HEK293 (cell line): ENCODE measurements around the gene LRRTM4.

Experiments used
- CTCF ChIA-PET: fragments of 350-600 bp; formaldehyde crosslinking; extraction: SDS; loops from one replicate; lab custom pipeline; 2021; ENCODE audit warnings: antibody characterized with exemption; lab: Yijun Ruan, JAX
- POLR2A ChIA-PET: fragments of 300-600 bp; formaldehyde crosslinking; extraction: SDS; loops from one replicate; lab custom pipeline; 2020; ENCODE audit warnings: antibody characterized with exemption, inconsistent platforms; lab: Yijun Ruan, JAX
- H3K27ac ChIP-seq: fragments of 200-500 bp; sonication (Bioruptor generic); 2 replicates; pipeline ENCODE4 v1.5.1; 2014; ENCODE audit warnings: low read depth, low read length, control low read depth, inconsistent platforms; ENCODE audit errors: extremely low read depth
- H3K36me3 ChIP-seq, 2 experiments: fragments of 200-500 bp in 1 of 2; sonication (Bioruptor generic) in 1 of 2; 1 replicate in 1 of 2; 2 replicates in 1 of 2; pipeline ENCODE4 v1.5.1; 2014 to 2017; ENCODE audit warnings: inconsistent platforms in 2 of 2, low read length in 2 of 2; ENCODE audit not compliant: control insufficient read depth in 2 of 2, insufficient read depth in 1 of 2
- H3K4me1 ChIP-seq: fragments of 200-500 bp; sonication (Bioruptor generic); 2 replicates; pipeline ENCODE4 v1.5.1; 2014; ENCODE audit warnings: mild to moderate bottlenecking, low read length, inconsistent platforms; ENCODE audit not compliant: control insufficient read depth, insufficient read depth
- H3K4me3 ChIP-seq: 2 replicates; pipeline ENCODE4 v1.5.1; 2011; ENCODE audit warnings: low read depth, mild to moderate bottlenecking, control low read depth, low read length, moderate library complexity
- H3K9me3 ChIP-seq: fragments of 200-500 bp; sonication (Bioruptor generic); 2 replicates; pipeline ENCODE4 v1.5.1; 2014; ENCODE audit warnings: low read depth, low read length, inconsistent platforms; ENCODE audit not compliant: control insufficient read depth, insufficient read depth
- GLIS1 ChIP-seq: fragments of 450-650 bp; formaldehyde crosslinking; IDR thresholded peaks from 2 replicates; pipeline ENCODE4 v1.5.1; 2016; ENCODE audit warnings: missing biosample characterization, missing genetic modification characterization
- GLIS2 ChIP-seq: fragments of 450-650 bp; formaldehyde crosslinking; IDR thresholded peaks from 2 replicates; pipeline ENCODE4 v1.5.1; 2016; ENCODE audit warnings: missing biosample characterization, missing genetic modification characterization
- SCRT1 ChIP-seq: fragments of 450-650 bp; formaldehyde crosslinking; IDR thresholded peaks from 2 replicates; pipeline ENCODE4 v1.5.1; 2016; ENCODE audit warnings: missing biosample characterization, missing genetic modification characterization, borderline replicate concordance
- SP3 ChIP-seq: fragments of 450-650 bp; formaldehyde crosslinking; IDR thresholded peaks from 2 replicates; pipeline ENCODE4 v1.5.1; 2016; ENCODE audit warnings: missing biosample characterization, missing genetic modification characterization
- WT1 ChIP-seq: fragments of 450-650 bp; formaldehyde crosslinking; IDR thresholded peaks from 2 replicates; pipeline ENCODE4 v1.5.1; 2016; ENCODE audit warnings: missing biosample characterization, missing genetic modification characterization
- ZNF169 ChIP-seq: fragments of 450-650 bp; formaldehyde crosslinking; IDR thresholded peaks from 2 replicates; pipeline ENCODE4 v1.5.1; 2016; ENCODE audit warnings: missing biosample characterization, missing genetic modification characterization
- ZNF214 ChIP-seq: fragments of 450-650 bp; formaldehyde crosslinking; IDR thresholded peaks from 2 replicates; pipeline ENCODE4 v1.5.1; 2017; ENCODE audit warnings: missing biosample characterization, mild to moderate bottlenecking, missing genetic modification characterization, borderline replicate concordance
- ZNF23 ChIP-seq: fragments of 450-650 bp; formaldehyde crosslinking; IDR thresholded peaks from 2 replicates; pipeline ENCODE4 v1.5.1; 2016; ENCODE audit warnings: missing biosample characterization, missing genetic modification characterization, borderline replicate concordance
- ZNF292 ChIP-seq: fragments of 450-650 bp; formaldehyde crosslinking; IDR thresholded peaks from 2 replicates; pipeline ENCODE4 v1.5.1; 2016; ENCODE audit warnings: low read depth, missing biosample characterization, missing genetic modification characterization, borderline replicate concordance
- ZNF366 ChIP-seq: fragments of 450-650 bp; formaldehyde crosslinking; conservative IDR thresholded peaks from 2 replicates; pipeline ENCODE4 v1.5.1; 2016; ENCODE audit warnings: missing biosample characterization, missing genetic modification characterization
- ZNF394 ChIP-seq: fragments of 450-650 bp; formaldehyde crosslinking; IDR thresholded peaks from 2 replicates; pipeline ENCODE4 v1.5.1; 2016; ENCODE audit warnings: missing biosample characterization, missing genetic modification characterization, mild to moderate bottlenecking, moderate library complexity, borderline replicate concordance
- ZNF48 ChIP-seq: fragments of 450-650 bp; formaldehyde crosslinking; IDR thresholded peaks from 2 replicates; pipeline ENCODE4 v1.5.1; 2016; ENCODE audit warnings: missing biosample characterization, missing genetic modification characterization
- ZNF521 ChIP-seq: fragments of 450-650 bp; formaldehyde crosslinking; IDR thresholded peaks from 2 replicates; pipeline ENCODE4 v1.5.1; 2017; ENCODE audit warnings: missing biosample characterization, mild to moderate bottlenecking, missing genetic modification characterization
- ZNF544 ChIP-seq: fragments of 450-650 bp; formaldehyde crosslinking; IDR thresholded peaks from 2 replicates; pipeline ENCODE4 v1.5.0; 2017; ENCODE audit warnings: missing biosample characterization, missing genetic modification characterization
- ZNF555 ChIP-seq: fragments of 450-650 bp; formaldehyde crosslinking; conservative IDR thresholded peaks from 2 replicates; pipeline ENCODE4 v1.5.1; 2017; ENCODE audit warnings: missing biosample characterization, mild to moderate bottlenecking, missing genetic modification characterization, inconsistent platforms
- ZNF621 ChIP-seq: fragments of 450-650 bp; formaldehyde crosslinking; IDR thresholded peaks from 2 replicates; pipeline ENCODE4 v1.5.1; 2017; ENCODE audit warnings: missing biosample characterization, missing genetic modification characterization
- ZNF664 ChIP-seq: fragments of 450-650 bp; formaldehyde crosslinking; IDR thresholded peaks from 2 replicates; pipeline ENCODE4 v1.5.1; 2016; ENCODE audit warnings: missing biosample characterization, missing genetic modification characterization
- ZXDB ChIP-seq: fragments of 450-650 bp; formaldehyde crosslinking; IDR thresholded peaks from 2 replicates; pipeline ENCODE4 v1.5.1; 2016; ENCODE audit warnings: missing biosample characterization, missing genetic modification characterization
- TF ChIP-seq, protein P1 (sequence below): sonication (generic); formaldehyde crosslinking; IDR thresholded peaks from 2 replicates; pipeline ENCODE4 v1.8.1; 2022; ENCODE audit warnings: mild to moderate bottlenecking, moderate library complexity, missing genetic modification reagents
- TF ChIP-seq, protein P2 (sequence below): fragments of 450-650 bp; formaldehyde crosslinking; IDR thresholded peaks from 2 replicates; pipeline ENCODE4 v1.5.1; 2016; ENCODE audit warnings: missing biosample characterization, missing genetic modification characterization, borderline replicate concordance
- TF ChIP-seq, protein P3 (sequence below): fragments of 450-650 bp; formaldehyde crosslinking; IDR thresholded peaks from 2 replicates; pipeline ENCODE4 v1.5.1; 2017; ENCODE audit warnings: missing biosample characterization, missing genetic modification characterization
- TF ChIP-seq, protein P4 (sequence below): fragments of 450-650 bp; formaldehyde crosslinking; IDR thresholded peaks from 2 replicates; pipeline ENCODE4 v1.5.1; 2017; ENCODE audit warnings: missing biosample characterization, missing genetic modification characterization
- TF ChIP-seq, protein P5 (sequence below): fragments of 450-650 bp; formaldehyde crosslinking; IDR thresholded peaks from 2 replicates; pipeline ENCODE4 v1.5.1; 2016; ENCODE audit warnings: missing biosample characterization, missing genetic modification characterization
- TF ChIP-seq, protein P6 (sequence below): fragments of 450-650 bp; formaldehyde crosslinking; IDR thresholded peaks from 2 replicates; pipeline ENCODE4 v1.5.1; 2016; ENCODE audit warnings: missing biosample characterization, missing genetic modification characterization

The LRRTM4 gene

DNA sequence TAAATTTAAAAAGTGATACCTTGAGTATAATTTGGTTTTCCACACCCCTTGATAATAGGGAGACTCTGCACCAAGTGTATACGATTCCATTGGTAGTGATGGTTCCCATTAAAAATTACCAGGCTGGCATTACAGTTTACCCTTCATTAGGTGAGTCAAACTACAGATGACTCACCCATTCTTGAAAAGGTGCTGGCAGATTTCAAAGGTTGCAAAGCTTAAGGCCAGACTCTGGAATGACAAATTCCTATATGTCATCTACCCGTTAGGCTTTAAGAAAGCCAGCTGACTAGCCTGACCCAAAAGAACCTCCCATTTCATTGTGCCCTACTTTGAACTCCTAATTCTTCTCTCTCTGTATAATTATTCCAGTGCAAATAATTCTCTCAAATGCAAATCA lies 124.4 kb downstream of the LRRTM4 start (continued):
- TF ChIP-seq GLIS2 (tag by site-specific recombination) (no peak), ZNF544 (tag by site-specific recombination) (no peak), ZNF48 (no peak), ZNF394 (no peak), ZXDB (tag by site-specific recombination) (no peak), ZNF169 (tag by site-specific recombination) (no peak), ZNF23 (tag by site-specific recombination) (no peak), WT1 (tag by site-specific recombination) (no peak), GLIS1 (tag by site-specific recombination) (no peak), ZNF214 (tag by site-specific recombination) (no peak), ZNF292 (no peak), ZNF521 (tag by site-specific recombination) (no peak)
- TF ChIP-seq, protein P1, sequence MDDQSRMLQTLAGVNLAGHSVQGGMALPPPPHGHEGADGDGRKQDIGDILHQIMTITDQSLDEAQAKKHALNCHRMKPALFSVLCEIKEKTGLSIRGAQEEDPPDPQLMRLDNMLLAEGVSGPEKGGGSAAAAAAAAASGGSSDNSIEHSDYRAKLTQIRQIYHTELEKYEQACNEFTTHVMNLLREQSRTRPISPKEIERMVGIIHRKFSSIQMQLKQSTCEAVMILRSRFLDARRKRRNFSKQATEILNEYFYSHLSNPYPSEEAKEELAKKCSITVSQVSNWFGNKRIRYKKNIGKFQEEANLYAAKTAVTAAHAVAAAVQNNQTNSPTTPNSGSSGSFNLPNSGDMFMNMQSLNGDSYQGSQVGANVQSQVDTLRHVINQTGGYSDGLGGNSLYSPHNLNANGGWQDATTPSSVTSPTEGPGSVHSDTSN (CRISPR knock-in tag): no peak
- TF ChIP-seq, all 188 proteins: peak for 0

DNA sequence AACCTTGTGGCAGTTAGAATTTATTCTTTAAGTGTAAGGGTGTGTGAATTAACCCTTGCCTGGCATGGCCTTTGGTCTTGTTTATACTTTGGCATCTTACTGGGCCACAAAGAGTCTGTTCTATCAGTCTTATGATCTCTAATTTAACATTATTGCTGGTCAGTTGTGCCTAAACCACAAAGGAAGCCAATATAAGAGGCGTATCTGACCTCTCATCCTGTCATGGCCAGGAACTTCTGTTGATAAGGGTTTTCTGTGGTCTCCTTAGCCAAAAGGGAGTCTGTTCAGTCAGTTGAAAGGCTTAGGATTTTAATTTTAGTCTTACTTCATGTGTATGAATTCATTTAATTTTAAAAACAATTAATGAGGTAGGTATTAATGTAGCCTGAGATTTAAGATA lies 127.2 kb downstream of the LRRTM4 start:
- POLR2A ChIA-PET: no interaction called here
- H3K27ac ChIP-seq: no peak overlapping the region
- no peaks in the 10 kb centered on the region for H3K36me3 ChIP-seq
- no peaks in the 10 kb centered on the region for H3K4me1 ChIP-seq
- CTCF ChIA-PET: no interaction called here
- no peaks in the 10 kb centered on the region for H3K9me3 ChIP-seq
- no peak overlapping the region for H3K4me3 ChIP-seq
- TF ChIP-seq, protein P2, sequence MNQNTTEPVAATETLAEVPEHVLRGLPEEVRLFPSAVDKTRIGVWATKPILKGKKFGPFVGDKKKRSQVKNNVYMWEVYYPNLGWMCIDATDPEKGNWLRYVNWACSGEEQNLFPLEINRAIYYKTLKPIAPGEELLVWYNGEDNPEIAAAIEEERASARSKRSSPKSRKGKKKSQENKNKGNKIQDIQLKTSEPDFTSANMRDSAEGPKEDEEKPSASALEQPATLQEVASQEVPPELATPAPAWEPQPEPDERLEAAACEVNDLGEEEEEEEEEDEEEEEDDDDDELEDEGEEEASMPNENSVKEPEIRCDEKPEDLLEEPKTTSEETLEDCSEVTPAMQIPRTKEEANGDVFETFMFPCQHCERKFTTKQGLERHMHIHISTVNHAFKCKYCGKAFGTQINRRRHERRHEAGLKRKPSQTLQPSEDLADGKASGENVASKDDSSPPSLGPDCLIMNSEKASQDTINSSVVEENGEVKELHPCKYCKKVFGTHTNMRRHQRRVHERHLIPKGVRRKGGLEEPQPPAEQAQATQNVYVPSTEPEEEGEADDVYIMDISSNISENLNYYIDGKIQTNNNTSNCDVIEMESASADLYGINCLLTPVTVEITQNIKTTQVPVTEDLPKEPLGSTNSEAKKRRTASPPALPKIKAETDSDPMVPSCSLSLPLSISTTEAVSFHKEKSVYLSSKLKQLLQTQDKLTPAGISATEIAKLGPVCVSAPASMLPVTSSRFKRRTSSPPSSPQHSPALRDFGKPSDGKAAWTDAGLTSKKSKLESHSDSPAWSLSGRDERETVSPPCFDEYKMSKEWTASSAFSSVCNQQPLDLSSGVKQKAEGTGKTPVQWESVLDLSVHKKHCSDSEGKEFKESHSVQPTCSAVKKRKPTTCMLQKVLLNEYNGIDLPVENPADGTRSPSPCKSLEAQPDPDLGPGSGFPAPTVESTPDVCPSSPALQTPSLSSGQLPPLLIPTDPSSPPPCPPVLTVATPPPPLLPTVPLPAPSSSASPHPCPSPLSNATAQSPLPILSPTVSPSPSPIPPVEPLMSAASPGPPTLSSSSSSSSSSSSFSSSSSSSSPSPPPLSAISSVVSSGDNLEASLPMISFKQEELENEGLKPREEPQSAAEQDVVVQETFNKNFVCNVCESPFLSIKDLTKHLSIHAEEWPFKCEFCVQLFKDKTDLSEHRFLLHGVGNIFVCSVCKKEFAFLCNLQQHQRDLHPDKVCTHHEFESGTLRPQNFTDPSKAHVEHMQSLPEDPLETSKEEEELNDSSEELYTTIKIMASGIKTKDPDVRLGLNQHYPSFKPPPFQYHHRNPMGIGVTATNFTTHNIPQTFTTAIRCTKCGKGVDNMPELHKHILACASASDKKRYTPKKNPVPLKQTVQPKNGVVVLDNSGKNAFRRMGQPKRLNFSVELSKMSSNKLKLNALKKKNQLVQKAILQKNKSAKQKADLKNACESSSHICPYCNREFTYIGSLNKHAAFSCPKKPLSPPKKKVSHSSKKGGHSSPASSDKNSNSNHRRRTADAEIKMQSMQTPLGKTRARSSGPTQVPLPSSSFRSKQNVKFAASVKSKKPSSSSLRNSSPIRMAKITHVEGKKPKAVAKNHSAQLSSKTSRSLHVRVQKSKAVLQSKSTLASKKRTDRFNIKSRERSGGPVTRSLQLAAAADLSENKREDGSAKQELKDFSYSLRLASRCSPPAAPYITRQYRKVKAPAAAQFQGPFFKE: no peak
- TF ChIP-seq ZNF621 (tag by site-specific recombination) (no peak), ZNF366 (tag by site-specific recombination) (no peak), SCRT1 (tag by site-specific recombination) (no peak), ZNF555 (tag by site-specific recombination) (no peak), SP3 (tag by site-specific recombination) (no peak), ZNF664 (tag by site-specific recombination) (no peak)
- TF ChIP-seq, protein P3, sequence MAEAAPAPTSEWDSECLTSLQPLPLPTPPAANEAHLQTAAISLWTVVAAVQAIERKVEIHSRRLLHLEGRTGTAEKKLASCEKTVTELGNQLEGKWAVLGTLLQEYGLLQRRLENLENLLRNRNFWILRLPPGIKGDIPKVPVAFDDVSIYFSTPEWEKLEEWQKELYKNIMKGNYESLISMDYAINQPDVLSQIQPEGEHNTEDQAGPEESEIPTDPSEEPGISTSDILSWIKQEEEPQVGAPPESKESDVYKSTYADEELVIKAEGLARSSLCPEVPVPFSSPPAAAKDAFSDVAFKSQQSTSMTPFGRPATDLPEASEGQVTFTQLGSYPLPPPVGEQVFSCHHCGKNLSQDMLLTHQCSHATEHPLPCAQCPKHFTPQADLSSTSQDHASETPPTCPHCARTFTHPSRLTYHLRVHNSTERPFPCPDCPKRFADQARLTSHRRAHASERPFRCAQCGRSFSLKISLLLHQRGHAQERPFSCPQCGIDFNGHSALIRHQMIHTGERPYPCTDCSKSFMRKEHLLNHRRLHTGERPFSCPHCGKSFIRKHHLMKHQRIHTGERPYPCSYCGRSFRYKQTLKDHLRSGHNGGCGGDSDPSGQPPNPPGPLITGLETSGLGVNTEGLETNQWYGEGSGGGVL (tag by site-specific recombination): no peak
- TF ChIP-seq, protein P4, sequence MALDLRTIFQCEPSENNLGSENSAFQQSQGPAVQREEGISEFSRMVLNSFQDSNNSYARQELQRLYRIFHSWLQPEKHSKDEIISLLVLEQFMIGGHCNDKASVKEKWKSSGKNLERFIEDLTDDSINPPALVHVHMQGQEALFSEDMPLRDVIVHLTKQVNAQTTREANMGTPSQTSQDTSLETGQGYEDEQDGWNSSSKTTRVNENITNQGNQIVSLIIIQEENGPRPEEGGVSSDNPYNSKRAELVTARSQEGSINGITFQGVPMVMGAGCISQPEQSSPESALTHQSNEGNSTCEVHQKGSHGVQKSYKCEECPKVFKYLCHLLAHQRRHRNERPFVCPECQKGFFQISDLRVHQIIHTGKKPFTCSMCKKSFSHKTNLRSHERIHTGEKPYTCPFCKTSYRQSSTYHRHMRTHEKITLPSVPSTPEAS (tag by site-specific recombination): no peak
- TF ChIP-seq, protein P5, sequence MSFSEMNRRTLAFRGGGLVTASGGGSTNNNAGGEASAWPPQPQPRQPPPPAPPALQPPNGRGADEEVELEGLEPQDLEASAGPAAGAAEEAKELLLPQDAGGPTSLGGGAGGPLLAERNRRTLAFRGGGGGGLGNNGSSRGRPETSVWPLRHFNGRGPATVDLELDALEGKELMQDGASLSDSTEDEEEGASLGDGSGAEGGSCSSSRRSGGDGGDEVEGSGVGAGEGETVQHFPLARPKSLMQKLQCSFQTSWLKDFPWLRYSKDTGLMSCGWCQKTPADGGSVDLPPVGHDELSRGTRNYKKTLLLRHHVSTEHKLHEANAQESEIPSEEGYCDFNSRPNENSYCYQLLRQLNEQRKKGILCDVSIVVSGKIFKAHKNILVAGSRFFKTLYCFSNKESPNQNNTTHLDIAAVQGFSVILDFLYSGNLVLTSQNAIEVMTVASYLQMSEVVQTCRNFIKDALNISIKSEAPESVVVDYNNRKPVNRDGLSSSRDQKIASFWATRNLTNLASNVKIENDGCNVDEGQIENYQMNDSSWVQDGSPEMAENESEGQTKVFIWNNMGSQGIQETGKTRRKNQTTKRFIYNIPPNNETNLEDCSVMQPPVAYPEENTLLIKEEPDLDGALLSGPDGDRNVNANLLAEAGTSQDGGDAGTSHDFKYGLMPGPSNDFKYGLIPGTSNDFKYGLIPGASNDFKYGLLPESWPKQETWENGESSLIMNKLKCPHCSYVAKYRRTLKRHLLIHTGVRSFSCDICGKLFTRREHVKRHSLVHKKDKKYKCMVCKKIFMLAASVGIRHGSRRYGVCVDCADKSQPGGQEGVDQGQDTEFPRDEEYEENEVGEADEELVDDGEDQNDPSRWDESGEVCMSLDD (tag by site-specific recombination): no peak
- TF ChIP-seq, protein P6, sequence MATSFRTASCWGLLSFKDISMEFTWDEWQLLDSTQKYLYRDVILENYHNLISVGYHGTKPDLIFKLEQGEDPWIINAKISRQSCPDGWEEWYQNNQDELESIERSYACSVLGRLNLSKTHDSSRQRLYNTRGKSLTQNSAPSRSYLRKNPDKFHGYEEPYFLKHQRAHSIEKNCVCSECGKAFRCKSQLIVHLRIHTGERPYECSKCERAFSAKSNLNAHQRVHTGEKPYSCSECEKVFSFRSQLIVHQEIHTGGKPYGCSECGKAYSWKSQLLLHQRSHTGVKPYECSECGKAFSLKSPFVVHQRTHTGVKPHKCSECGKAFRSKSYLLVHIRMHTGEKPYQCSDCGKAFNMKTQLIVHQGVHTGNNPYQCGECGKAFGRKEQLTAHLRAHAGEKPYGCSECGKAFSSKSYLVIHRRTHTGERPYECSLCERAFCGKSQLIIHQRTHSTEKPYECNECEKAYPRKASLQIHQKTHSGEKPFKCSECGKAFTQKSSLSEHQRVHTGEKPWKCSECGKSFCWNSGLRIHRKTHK (tag by site-specific recombination): no peak
